ENCODE data around the gene GRM2.

Gene GRM2

DNA sequence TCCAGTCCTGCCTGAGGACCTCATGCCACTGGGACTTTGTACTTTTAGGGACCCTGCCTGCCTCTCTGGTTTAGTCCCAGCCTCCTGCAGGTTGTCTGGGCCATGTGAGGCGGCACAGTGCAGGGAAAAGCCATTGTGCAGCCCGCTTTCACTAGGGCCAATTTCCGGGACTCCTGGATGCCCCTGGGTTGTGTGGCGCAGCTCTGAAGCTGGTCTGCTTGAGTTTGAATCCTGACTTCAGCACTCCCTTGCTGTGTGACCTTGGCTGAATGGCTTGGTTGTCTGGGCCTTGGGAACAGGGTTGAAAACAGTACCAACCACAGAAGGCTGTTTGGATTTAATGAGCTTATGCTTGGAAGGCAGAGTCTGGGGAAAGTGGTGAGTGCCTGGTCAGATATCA is 27.6 kb upstream of the GRM2 start:
- no peak overlapping the region for H3K4me3 ChIP-seq (ENCODE audit: low read depth, low read length)
- DNase-seq (ENCODE audit: low read depth): no peak

DNA sequence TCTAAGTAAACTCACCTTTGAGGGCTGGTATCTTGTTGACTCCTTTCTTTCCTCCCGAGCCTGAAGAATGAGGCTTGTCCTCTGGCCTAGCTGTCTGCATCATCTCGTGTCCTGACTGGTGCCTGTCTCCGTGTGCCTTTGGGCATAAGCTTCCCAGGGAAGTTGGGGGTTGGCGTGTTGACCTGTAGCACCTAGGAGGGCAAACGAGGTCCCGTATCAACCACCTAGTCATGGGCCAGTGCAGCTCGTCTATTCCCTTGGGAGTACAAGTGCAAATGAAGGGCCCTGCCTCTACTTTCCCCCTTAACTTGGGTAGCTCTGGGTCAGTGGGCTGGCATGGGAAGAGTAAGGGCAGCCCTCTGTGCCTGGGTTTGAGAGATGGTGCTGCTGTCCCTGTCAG is 27.1 kb upstream of the GRM2 start:
- H3K4me3 ChIP-seq (ENCODE audit: low read depth, low read length): no peak overlapping the region
- DNase-seq (ENCODE audit: low read depth): no peak

DNA sequence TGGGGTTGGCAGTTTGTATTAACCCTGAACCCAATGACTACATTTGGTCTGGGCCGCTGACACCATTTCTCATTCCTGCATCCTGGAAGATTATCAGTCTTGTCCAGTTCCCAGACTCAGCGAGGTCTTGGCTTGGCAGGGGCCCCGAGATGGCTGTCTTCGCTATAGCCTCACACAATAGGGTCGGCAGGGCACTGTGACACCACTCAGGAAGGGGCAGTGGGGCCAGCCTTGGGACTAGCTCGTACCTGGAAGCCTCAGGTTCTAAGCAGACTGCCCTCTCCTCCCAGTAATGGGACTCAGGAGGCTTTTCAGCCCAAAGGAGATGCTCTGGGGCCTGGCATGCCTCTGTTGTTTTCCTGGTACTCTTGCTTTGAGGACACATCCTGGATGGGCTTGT is 26.7 kb upstream of the GRM2 start:
- DNase-seq (ENCODE audit: low read depth): no peak
- H3K4me3 ChIP-seq (ENCODE audit: low read depth, low read length): no peak overlapping the region

DNA sequence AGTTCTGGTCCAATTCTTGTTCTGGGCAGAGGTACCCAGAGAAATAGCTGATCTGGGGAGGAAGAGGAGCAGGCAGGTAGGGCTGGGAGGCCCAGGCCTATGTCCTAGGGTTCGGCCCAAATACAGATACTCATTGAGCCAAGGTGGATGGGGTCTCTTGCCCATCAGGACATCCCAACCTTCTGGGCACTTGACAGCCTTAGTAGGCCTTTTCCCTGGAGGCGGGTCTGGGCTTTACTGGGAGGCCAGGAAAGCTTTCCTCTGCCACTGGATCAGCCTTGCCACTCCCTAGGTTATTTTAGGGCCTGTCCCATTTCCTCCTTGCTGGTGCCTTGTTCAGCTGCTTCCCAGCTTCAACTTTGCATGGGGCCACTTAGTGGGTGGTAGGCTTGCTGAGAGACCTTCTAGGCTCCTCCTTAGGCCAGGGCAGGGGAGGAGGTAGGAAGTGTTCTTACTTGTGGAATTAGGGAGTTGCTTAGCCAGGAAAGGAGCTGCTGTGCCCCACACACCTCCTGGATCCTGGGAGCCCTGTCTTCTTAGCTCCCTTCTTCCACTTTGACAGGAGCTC is 26.1 kb upstream of the GRM2 start:
- no peak overlapping the region for H3K4me3 ChIP-seq (ENCODE audit: low read depth, low read length)

DNA sequence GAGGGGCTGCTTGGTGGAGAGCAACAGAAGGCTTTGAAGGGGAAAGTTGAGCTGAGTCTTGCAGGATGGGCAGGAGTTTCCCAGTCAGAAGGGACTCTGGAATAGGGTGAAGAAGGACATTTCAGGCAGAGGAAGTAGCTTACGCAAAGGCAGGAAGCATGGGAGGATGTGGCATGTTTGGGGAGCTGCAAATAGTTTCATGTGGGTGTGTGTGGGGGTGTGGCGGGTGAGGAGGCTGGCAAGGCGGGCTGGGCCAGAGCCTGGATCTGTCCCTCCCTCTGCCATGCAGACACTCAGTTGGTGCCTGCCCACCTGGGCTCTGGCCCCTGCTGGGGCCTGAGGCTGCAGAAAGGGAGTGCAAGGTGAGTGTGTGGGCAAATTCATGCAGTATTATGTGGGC is 25.4 kb upstream of the GRM2 start:
- DNase-seq (ENCODE audit: low read depth): no peak
- no peak overlapping the region for H3K4me3 ChIP-seq (ENCODE audit: low read depth, low read length)

More for the DNA sequence above, 26.1 kb upstream of the GRM2 start:
- no peak for DNase-seq (ENCODE audit: low read depth)

DNA sequence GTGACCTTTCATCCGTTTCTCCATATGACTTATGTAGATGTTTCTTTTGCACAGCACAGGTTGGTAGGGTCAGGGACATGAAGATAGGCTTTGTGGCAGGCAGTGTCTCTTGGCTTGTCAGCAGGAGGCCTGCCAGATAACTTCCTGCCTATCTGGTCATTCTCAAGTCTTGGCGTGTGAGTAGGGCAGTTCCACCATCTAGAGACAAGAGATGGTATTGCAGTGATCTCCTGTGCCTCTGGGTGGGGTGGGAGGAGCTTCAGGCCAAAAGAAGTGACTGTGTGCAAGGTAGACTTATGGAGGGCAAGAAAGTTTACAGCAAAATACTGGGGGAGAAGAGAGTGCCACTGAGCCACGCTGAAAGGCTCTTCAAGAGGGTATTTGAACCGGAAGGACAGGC is 24.8 kb upstream of the GRM2 start:
- DNase-seq (ENCODE audit: low read depth): peak; percentile 66
- H3K4me3 ChIP-seq (ENCODE audit: low read depth, low read length): no peak overlapping the region

DNA sequence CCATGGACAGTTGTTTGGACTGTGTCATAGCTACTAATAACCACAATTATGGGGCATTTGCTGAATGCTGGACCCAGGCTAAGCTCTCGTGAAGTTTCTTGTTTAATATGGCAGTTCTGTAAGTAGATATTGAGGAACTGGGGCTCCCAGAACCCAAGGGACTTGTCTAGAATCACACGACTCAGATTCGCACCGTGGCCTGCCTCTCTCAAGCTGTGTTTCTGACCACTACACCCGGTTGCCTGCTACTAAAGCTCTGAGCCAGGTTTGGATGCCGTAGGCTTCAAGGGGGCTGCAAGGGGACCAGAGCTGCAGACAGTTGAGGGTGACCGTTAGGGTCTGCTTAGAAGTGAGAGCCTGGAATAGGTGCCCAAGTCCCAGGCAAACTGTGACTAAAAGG is 24.3 kb upstream of the GRM2 start:
- DNase-seq (ENCODE audit: low read depth): no peak
- no peak overlapping the region for H3K4me3 ChIP-seq (ENCODE audit: low read depth, low read length)

DNA sequence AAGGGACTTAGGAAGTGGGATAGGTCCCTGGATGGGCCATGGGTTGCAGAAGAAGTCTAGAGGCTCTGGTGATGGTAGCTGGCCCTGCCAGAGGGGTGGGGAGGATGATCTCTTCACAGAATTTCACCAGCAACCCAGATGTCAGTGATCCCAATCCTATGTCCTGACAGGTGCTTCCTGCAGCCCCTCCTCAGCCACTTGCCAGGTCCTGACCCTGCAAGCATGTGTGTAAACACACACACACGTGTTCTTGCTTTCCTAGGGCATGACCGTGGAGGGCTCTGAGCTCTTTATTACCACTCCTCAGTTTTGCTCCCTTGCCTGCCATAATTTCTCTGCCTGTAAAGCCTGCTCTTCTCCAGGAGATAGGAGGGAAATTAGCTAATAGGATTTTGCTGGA is 23.3 kb upstream of the GRM2 start:
- no peak overlapping the region for H3K4me3 ChIP-seq (ENCODE audit: low read depth, low read length)
- no peak for DNase-seq (ENCODE audit: low read depth)

DNA sequence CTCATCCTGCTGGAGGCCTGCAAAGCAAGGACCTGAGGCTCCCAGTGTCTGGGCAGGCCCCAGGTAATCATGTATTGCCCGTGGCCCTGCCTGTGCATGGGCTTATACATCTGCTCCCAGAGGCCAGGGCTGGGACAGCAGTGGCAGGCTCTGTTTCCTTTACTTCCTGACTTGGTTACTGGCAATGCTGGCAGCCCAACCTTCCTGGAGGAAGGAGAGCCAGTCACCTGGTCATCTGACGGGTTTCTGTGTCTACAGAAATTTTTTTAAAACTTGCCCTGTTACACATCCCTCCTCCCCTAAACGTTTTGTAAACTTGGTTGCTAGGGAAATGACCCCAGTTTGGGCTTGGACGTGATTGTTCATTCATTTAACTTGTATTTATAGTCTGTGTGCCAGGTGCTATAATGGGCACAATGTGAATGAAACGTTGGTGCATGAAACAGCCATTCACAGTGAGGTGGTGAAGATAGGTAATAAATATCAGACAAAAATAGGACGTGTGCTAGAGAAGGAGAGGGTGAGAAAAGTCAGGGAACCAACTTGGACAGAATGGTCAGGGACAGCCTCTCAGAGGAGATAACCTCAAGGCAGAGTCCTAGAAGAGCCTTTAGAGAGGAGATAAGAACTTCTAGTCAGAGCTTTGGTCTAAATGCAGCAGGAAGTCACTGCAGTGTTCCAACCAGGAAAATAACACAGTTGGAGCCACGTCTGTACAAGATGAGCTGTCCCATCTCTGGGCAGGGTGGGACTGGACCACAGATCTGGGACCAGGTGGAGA is 21.7 kb upstream of the GRM2 start:
- no peak overlapping the region for H3K4me3 ChIP-seq (ENCODE audit: low read depth, low read length)
- no peak for DNase-seq (ENCODE audit: low read depth)

DNA sequence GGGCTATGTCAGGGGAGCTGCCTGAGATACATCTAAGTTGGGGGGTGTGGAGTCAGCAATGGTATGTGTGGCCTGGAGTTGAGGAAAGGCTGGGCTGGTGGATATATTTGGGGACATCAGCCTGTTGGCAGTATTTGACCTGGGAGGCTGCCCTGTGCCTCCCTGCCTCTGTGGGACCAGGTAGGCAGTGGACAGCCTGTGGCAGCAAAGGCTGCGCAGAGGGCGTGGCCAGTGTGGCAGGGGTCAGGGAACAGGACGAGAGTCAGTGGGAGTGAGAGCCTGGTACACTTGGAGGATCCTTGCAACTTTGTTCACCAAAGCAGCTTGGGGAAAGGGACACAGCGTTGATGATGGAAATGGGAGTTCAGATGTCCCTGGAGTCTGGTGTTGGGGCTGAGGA is 20.8 kb upstream of the GRM2 start:
- DNase-seq (ENCODE audit: low read depth): no peak
- H3K4me3 ChIP-seq (ENCODE audit: low read depth, low read length): no peak overlapping the region

DNA sequence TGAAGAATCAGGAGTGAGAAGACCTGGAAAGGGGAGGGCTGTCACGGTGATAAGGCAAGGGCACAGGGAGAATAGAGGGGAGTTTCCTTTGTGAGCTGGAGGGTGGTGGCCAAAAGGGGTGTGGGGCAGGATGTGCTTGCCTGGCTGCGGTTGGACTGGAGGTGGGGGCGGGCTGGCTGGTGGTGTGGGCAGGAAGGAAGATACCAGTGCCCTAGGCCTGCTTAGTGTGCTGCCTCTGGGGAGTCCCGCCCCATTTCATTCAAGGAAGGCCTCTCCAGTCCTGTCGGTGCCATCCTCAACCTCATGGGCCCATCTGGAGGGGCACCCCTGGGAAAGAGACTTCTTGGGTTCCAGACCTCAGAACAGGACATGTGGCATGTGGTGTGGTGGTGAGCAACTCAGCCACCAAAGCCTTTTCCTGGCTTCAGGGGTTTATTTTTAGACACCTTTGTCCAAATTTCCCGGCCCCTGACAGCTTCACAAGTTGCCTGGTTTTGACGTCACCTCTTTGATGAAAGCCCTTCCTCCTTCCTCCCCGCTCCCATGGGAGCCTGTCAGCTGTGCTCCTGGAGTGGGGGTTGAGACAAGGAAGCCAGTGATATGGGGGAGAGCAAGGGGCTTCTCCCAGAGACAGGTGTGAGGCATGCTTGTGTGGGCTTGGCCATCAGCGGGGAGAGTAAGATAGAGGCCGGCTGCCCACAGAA is 20.2 kb upstream of the GRM2 start:
- H3K4me3 ChIP-seq (ENCODE audit: low read depth, low read length): no peak overlapping the region

DNA sequence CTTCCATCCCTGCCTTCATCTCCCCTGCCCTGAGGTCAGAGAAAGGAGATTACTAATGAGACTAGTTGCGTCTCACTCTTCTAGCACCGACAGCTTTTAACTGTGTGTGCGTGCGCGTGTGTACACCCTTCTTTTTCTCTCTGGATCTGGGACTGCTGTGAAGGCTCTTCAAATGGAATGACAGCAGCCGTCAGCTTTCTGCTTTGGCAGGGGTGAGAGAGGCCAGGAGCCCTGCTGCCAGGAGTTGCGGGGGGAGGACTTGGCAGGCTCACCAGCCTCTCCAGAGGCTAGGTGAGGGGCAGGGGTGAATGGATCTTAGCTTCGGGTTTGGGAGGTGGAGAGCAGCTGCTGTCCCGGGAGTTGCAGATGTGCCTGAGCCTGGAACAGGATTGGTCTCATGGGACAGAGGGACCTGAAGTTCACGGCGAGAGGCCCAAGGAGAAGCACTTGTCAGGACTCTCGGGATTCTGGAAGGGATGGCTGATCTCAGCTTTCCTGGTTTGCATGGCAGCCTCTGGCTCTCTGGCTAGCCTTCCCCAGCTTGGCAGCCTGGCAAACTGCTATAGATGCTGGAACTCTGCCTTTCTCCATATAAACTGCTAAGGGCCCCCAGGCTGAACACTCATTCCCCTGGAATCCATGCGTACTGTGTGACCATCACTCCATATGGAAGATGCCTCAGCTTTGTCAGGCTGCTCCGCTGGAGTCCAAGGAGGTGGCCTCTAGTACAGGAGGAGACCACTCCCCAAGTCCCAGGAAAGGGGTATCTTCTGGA is 19.2 kb upstream of the GRM2 start:
- peak; percentile 20 for DNase-seq (ENCODE audit: low read depth)
- no peak overlapping the region for H3K4me3 ChIP-seq (ENCODE audit: low read depth, low read length)

More for the DNA sequence above, 20.2 kb upstream of the GRM2 start:
- DNase-seq (ENCODE audit: low read depth): peak; percentile 12

DNA sequence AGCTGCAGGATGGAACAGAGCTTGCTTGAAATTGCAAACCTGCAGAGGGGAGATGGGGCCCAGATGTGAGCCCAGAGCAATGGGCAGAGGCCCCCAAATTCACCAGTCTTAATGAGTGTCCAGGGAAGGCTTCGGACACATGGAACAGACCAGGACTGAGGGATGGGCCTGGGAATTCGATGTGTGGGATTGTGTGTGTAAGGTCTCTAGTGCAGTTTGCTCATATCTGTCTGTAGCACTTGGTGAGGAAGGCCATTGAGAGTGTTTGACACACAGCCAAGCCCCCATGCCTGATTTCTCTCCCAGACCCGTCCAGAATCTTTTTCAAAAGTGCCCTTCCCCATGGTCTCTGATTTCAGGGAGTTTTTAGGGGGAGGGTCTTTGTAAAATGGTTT is 18.7 kb upstream of the GRM2 start:
- no peak for DNase-seq (ENCODE audit: low read depth)
- no peak overlapping the region for H3K4me3 ChIP-seq (ENCODE audit: low read depth, low read length)

DNA sequence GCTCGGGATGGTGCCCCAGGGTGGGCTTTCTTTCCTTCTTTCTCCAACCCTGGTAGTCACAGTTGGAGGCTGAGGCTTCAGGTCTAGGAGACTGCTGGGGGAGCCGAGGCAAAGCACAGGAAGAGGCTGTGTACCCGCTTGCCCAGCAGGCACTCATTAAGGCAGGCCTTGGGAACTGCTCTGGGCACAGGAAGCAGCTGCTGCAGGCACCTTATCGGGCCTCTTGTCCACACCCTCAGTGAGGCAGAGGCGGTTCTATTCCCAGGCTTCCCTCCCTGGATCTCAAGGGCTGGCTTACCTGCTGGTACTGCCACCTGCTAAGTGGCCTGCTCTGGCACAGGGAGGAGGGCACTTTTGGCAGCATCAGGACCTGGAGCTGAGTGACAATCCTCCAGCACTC is 15.8 kb upstream of the GRM2 start:
- DNase-seq (ENCODE audit: low read depth): no peak
- no peak overlapping the region for H3K4me3 ChIP-seq (ENCODE audit: low read depth, low read length)

DNA sequence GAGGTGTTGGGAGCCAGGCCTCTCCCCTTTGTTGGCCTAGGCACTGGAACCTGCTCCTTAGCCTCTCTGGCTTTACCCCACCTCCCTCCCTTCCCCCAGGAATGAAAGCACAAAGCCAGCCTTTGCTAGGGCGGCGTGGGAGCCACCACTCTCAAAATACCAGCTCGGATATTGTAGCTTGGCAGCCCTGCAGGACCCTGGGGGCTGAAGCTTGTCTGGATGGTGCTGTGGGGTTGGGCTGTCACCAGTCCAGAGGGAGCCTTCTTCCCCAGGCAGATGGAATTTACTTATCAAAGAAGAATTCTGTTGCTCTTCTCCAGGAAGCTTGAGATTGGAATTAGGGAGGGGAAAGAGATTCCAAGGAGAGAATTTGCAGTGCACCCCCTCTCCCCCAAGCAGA is 14.9 kb upstream of the GRM2 start:
- no peak for DNase-seq (ENCODE audit: low read depth)
- H3K4me3 ChIP-seq (ENCODE audit: low read depth, low read length): no peak overlapping the region

DNA sequence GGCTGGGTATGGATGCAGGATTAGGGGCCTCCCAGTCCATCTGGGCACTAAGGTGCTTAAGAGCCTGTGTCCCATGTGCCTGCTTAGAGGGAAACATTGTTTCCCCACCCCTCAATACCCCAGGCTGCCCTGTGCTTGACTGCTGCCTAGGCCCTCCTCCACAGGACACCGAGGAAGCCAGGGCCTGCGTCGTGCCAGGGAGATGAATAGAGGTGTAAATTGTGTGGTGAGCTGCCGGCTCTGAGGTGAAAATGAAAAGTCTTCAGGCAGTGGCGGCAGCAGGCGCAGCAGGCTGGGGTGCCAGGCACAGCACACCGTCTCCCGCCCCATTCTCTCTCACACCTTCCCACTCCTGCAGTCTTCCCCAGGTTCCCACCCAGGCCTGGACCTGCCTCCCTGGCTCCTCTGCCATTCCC is 13.9 kb upstream of the GRM2 start:
- H3K4me3 ChIP-seq (ENCODE audit: low read depth, low read length): no peak overlapping the region
- no peak for DNase-seq (ENCODE audit: low read depth)

DNA sequence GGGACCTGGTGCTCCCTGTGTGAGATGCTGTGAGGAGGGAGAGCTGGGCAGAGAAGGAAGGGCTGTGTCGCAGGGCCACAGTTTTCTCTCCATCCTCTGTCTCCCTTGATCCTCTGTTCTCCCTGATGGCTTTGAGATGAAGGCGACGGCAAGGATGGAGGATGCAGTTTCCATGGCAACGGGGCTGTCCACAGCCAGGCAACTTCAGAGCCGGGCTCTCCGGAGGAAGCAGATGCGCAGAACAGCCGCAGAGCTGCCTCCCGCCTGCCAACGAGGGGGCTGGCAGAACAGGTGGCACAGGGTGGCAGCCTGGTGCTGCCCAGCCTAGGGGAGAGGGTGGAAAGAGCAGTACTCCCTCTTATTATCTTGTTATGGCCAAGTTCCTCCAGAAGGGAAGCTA is 9.9 kb upstream of the GRM2 start:
- no peak overlapping the region for H3K4me3 ChIP-seq (ENCODE audit: low read depth, low read length)
- DNase-seq (ENCODE audit: low read depth): no peak

DNA sequence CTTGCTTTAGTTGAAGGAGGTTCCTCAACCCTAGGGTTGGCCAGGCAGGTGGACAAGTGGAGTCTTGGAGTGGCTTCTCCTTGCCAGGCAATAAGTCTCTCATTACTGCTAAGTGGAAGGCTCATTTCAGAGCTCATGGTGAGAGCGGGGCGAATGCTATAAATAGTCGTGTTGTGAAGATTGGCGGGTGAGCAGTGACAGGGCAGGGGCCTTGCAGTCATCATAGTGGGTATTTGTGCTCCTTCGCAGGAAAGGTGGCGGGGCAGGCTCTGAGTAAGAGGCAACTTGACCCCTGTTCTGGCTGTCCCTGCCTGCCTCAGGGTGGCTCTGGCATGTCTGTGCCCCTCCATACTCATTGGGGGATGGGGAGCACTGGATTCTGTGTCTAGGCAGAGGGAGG is 8.7 kb upstream of the GRM2 start:
- H3K4me3 ChIP-seq (ENCODE audit: low read depth, low read length): no peak overlapping the region

DNA sequence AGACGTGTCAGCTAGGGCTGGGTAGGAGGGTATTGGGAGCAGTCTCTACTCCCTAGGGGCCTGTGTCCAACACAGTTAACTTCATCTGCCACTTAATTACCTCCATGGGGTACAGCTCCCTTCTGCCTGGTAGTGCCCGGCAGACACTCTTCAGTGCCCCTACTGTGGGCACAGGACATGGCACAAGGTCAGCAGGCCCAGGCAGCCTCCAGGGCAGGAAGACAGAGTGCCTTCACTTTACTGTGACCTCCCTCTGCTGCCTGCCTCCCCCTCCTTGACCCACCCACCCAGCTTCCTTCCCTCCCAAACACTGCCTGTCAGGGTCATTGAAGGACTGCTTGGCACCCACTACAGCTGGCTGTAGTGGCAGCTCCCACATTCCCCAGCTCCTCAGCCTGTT is 6.5 kb upstream of the GRM2 start:
- no peak for DNase-seq (ENCODE audit: low read depth)
- no peak overlapping the region for H3K4me3 ChIP-seq (ENCODE audit: low read depth, low read length)

More for the DNA sequence above, 8.7 kb upstream of the GRM2 start:
- no peak for DNase-seq (ENCODE audit: low read depth)

DNA sequence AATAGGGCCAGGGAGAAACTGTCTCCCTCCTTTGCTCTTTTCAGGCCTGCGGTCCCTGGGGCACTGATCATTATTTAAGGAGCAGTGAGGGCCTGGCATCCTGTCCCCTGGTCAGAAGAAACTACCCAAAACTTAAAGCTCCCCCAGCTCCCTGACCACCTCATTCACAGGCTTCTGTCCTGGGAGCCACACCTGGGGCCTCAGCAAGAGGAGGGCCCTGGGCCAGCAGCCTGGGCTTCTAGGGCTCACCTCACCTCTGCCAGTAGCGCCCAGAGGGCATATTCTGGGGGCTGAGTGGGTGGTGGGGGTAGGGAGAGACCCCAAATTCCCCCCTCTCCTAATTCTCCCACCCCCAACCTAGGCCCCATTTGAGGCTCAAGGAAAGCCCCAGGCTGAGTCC is 4.7 kb upstream of the GRM2 start:
- H3K4me3 ChIP-seq (ENCODE audit: low read depth, low read length): no peak overlapping the region
- DNase-seq (ENCODE audit: low read depth): no peak

All from skeletal muscle cell (primary cell).